Smooth muscle cell (in vitro differentiated cells): Measurements from ENCODE around the gene RBMX2. TPM values are rescaled to one million over a fixed set of nuclear protein-coding genes. Genes with fewer than 3 reads are reported as not detected.
"Not testable (repeated sequence)": the region's sequence is repeated elsewhere in the genome, so short reads cannot be mapped to it uniquely, and the experiment has no call there.

Source experiments
- DNase-seq: peaks from one replicate; lab custom pipeline; 2025; ENCODE audit not compliant: unreplicated experiment; lab: John Stamatoyannopoulos, UW
- H2AFZ ChIP-seq: fragments of 200-600 bp; sonication (generic); 2 replicates; pipeline ENCODE4 v1.6.0; 2016; ENCODE audit warnings: antibody characterized with exemption, low read depth, mild to moderate bottlenecking
- H3F3A ChIP-seq: fragments of 200-600 bp; sonication (generic); 2 replicates; pipeline ENCODE4 v1.6.0; 2017; ENCODE audit warnings: antibody characterized with exemption, low read depth
- H3K27ac ChIP-seq: fragments of 200-600 bp; sonication (generic); 2 replicates; pipeline ENCODE4 v1.5.1; 2016; ENCODE audit warnings: low read depth, mild to moderate bottlenecking
- H3K27me3 ChIP-seq: fragments of 200-600 bp; sonication (generic); 2 replicates; pipeline ENCODE4 v1.6.1; 2016; ENCODE audit warnings: low read depth, mild to moderate bottlenecking
- H3K36me3 ChIP-seq: fragments of 200-600 bp; sonication (generic); 2 replicates; pipeline ENCODE4 v1.5.1; 2016; ENCODE audit warnings: low read depth
- H3K4me1 ChIP-seq: fragments of 200-600 bp; sonication (generic); 2 replicates; pipeline ENCODE4 v1.5.1; 2016; ENCODE audit warnings: low read depth
- H3K4me2 ChIP-seq: fragments of 200-600 bp; sonication (generic); 2 replicates; pipeline ENCODE4 v1.6.0; 2016; ENCODE audit warnings: mild to moderate bottlenecking
- H3K4me3 ChIP-seq: fragments of 200-600 bp; sonication (generic); 2 replicates; pipeline ENCODE4 v1.5.1; 2016; ENCODE audit warnings: mild to moderate bottlenecking
- H3K79me2 ChIP-seq: fragments of 200-600 bp; sonication (generic); 2 replicates; pipeline ENCODE4 v1.6.0; 2016; ENCODE audit warnings: low read depth, mild to moderate bottlenecking
- H3K9ac ChIP-seq: fragments of 200-600 bp; sonication (generic); 2 replicates; pipeline ENCODE4 v1.6.0; 2016; ENCODE audit warnings: low read depth
- H3K9me3 ChIP-seq: fragments of 200-600 bp; sonication (generic); replicated peaks from 2 replicates; pipeline ENCODE4 v1.5.1; 2016; ENCODE audit warnings: low read depth
- H4K20me1 ChIP-seq: fragments of 200-600 bp; sonication (generic); 2 replicates; pipeline ENCODE4 v1.6.0; 2016; ENCODE audit warnings: low read depth
- WGBS: methylation state at CpG from one replicate; pipeline ENCODE4 v1.1.7; 2016; ENCODE audit warnings: low lambda C conversion rate; 5-methylcytosine and 5-hydroxymethylcytosine counted together
- polyA plus RNA-seq: library from polyadenylated mRNA; unstranded; fragments of >200 nt; fragmentation: Nextera tagmentation; extraction: Ambion mirVana; gene quantifications from 2 replicates; pipeline ENCODE4 v1.2.1, GENCODE V29; 2016
- total RNA-seq: library from RNA; depleted of rRNA; stranded (reverse); fragments of >200 nt; gene quantifications from 2 replicates; pipeline ENCODE4 v1.2.3, GENCODE V29; 2014
- TF ChIP-seq, protein P1 (sequence below): fragments of 200-600 bp; sonication (generic); IDR thresholded peaks from 2 replicates; pipeline ENCODE4 v1.5.1; 2017; ENCODE audit warnings: borderline replicate concordance, mild to moderate bottlenecking, antibody characterized with exemption; ENCODE audit not compliant: insufficient read depth, poor library complexity, severe bottlenecking

Gene RBMX2
- total and polyA plus RNA-seq, 2 experiments from 2014 or later: 15.9 to 19.8 TPM

DNA sequence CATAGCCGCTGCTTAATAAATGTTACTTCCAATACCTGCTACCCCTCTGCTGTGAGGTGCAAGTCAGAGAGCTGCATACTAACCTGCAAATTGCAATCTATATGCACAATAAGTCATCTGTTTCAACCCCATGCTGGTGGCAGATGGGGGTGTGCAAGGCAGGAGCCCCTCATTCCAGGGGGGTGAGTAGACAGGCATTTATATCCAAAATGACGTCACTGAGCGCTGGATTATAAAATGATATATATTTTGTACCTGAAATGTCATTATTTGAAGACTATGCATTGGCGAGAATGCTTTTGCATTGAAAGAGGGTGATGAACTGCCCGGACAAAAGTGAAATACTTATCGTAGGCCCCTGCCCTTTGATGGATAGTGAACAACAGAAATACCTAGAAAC, 24.7 kb downstream of the RBMX2 start:
- H4K20me1 ChIP-seq: no peaks in the 10 kb centered on the region

DNA sequence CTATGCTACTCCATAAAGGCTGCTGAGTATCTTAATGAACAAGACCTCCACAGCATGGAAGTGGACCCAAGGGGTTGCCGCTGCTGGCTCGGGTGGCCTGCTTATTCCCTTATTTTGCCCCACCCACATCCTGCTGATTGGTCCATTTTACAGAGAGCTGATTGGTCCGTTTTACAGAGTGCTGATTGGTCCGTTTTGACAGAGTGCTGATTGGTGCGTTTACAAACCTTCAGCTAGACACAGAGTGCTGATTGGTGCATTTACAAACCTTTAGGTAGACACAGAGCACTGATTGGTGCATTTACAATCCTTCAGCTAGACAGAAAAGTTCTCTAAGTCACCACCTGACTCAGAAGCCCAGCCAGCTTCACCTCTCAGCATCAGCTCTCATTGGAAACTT, 27.4 kb downstream of the RBMX2 start:
- not testable (repeated sequence) for H3K27me3 ChIP-seq, H3K4me1 ChIP-seq, H3K27ac ChIP-seq, H3K9me3 ChIP-seq, H4K20me1 ChIP-seq, DNase-seq, H3F3A ChIP-seq, H3K79me2 ChIP-seq, H3K9ac ChIP-seq, H3K4me2 ChIP-seq, H3K36me3 ChIP-seq, H3K4me3 ChIP-seq, H2AFZ ChIP-seq
- 72% methylated on average over 5 of the region's 5 CpGs for WGBS

More for the DNA sequence above, 24.7 kb downstream of the RBMX2 start:
- TF ChIP-seq, protein P1, sequence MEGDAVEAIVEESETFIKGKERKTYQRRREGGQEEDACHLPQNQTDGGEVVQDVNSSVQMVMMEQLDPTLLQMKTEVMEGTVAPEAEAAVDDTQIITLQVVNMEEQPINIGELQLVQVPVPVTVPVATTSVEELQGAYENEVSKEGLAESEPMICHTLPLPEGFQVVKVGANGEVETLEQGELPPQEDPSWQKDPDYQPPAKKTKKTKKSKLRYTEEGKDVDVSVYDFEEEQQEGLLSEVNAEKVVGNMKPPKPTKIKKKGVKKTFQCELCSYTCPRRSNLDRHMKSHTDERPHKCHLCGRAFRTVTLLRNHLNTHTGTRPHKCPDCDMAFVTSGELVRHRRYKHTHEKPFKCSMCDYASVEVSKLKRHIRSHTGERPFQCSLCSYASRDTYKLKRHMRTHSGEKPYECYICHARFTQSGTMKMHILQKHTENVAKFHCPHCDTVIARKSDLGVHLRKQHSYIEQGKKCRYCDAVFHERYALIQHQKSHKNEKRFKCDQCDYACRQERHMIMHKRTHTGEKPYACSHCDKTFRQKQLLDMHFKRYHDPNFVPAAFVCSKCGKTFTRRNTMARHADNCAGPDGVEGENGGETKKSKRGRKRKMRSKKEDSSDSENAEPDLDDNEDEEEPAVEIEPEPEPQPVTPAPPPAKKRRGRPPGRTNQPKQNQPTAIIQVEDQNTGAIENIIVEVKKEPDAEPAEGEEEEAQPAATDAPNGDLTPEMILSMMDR: no peak
- no peaks in the 10 kb centered on the region for H3K36me3 ChIP-seq
- no peaks in the 10 kb centered on the region for H3K4me1 ChIP-seq
- H3K27ac ChIP-seq: no peak overlapping the region
- no peaks in the 10 kb centered on the region for H3K9me3 ChIP-seq
- no peak overlapping the region for H2AFZ ChIP-seq
- 81% methylated on average over 6 of the region's 6 CpGs for WGBS
- no peaks in the 10 kb centered on the region for H3F3A ChIP-seq
- H3K9ac ChIP-seq: no peak overlapping the region
- no peaks in the 10 kb centered on the region for H3K27me3 ChIP-seq
- no peak for DNase-seq
- no peak overlapping the region for H3K4me2 ChIP-seq
- H3K4me3 ChIP-seq: no peak overlapping the region
- no peaks in the 10 kb centered on the region for H3K79me2 ChIP-seq

DNA sequence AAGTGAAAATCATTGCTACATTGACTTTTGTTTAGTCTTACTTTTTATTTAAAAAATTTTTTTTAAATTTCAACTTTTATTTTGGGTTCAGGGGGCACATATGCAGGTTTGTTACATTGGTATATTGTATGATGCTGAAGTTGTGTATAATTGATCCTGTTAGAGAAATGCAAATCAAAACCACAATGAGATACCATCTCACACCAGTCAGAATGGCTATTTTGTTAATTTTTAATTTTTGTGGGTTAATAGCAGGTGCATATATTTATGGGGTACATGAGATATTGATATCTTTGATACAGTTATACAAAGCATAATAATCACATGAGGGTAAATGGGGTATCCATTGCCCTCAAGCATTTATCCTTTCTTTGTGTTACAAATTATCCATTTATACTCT, 34.1 kb downstream of the RBMX2 start:
- Histone ChIP-seq H3K27ac (no peak overlapping the region), H3K9me3 (peaks cover 17% of the 10 kb centered on the region), H3K9ac (no peak overlapping the region), H3K4me1 (no peaks in the 10 kb centered on the region), H3K79me2 (no peaks in the 10 kb centered on the region), H3K36me3 (no peaks in the 10 kb centered on the region), H3K27me3 (no peaks in the 10 kb centered on the region), H3K4me3 (no peak overlapping the region), H4K20me1 (no peaks in the 10 kb centered on the region), H3F3A (no peaks in the 10 kb centered on the region), H2AFZ (no peak overlapping the region), H3K4me2 (no peak overlapping the region)
- no peak for DNase-seq
- TF ChIP-seq, protein P1: no peak

DNA sequence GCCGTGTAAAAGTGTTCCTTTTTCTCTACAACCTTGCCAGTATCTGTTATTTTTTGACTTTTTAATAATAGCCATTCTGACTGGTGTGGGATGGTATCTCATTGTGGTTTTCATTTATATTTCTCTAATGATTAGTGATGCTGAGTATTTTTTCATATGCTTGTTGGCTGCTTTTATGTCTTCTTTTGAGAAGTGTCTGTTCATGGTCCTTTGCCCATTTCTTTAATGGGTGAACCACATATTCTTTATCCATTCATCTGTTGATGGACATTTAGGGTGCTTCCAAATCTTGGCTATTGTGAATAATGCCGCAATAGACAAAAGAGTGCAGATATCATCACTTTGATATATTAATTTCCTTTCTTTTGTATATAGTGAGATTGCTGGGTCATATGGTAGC, 36.2 kb downstream of the RBMX2 start:
- not testable (repeated sequence) for H3K27ac ChIP-seq, H2AFZ ChIP-seq, H3K9ac ChIP-seq, DNase-seq, H4K20me1 ChIP-seq, H3K4me2 ChIP-seq, H3K27me3 ChIP-seq, H3K36me3 ChIP-seq, H3K4me3 ChIP-seq, H3K4me1 ChIP-seq, H3K79me2 ChIP-seq, H3F3A ChIP-seq
- WGBS: 70% methylated on average over 2 of the region's 2 CpGs
- peaks cover 17% of the 10 kb centered on the region for H3K9me3 ChIP-seq

DNA sequence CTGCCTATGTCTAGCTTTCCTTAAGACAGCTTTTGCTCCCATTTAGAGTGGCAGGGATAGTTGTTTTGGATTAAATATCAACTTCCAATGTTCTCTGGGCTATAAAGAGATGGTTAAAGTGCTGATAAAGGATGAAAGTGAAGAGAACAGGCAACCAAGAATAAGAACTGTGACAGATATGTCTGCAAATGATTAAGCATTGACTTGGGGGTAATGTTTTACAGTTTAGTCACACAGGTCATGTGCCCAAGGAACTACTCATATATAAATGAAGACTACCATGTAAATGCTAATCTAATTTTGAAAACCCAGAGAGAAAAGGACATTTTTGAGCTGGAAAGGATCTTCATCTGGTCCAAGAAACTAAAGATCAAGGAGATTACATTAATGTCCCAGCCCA, 42.1 kb downstream of the RBMX2 start:
- Histone ChIP-seq H3K36me3 (no peaks in the 10 kb centered on the region), H3K4me3 (no peak overlapping the region), H3K27ac (no peak overlapping the region), H3K79me2 (no peaks in the 10 kb centered on the region), H3K9me3 (peaks cover 6% of the 10 kb centered on the region), H3K4me2 (no peak overlapping the region), H3K9ac (no peak overlapping the region), H4K20me1 (no peaks in the 10 kb centered on the region), H3K27me3 (no peaks in the 10 kb centered on the region), H3K4me1 (no peaks in the 10 kb centered on the region), H2AFZ (no peak overlapping the region), H3F3A (no peaks in the 10 kb centered on the region)
- TF ChIP-seq, protein P1: no peak
- DNase-seq: no peak
